K562 (cell line): ENCODE data around the gene PNMT. TPM values are rescaled to one million over a fixed set of nuclear protein-coding genes. Genes with fewer than 3 reads are reported as not detected.

Experiments used
- ARID2 ChIP-seq: fragments of 450-650 bp; IDR thresholded peaks from 2 replicates; pipeline ENCODE4 v1.6.1; 2017; ENCODE audit warnings: antibody characterized with exemption, mild to moderate bottlenecking
- ASH1L ChIP-seq: fragments of 450-650 bp; IDR thresholded peaks from 2 replicates; pipeline ENCODE4 v1.6.1; 2018; ENCODE audit warnings: borderline replicate concordance, mild to moderate bottlenecking, low read depth; ENCODE audit not compliant: partially characterized antibody
- CAMTA2 ChIP-seq: fragments of 250-450 bp; sonication (Bioruptor Pico); conservative IDR thresholded peaks from 2 replicates; pipeline ENCODE4 v1.5.1; 2022
- CSDE1 ChIP-seq, 2 experiments: fragments of 450-650 bp; IDR thresholded peaks; 2 replicates each; pipeline ENCODE4 v1.6.1; 2016; ENCODE audit warnings: mild to moderate bottlenecking in 1 of 2
- DPF2 ChIP-seq: fragments of 450-650 bp; IDR thresholded peaks from 2 replicates; pipeline ENCODE4 v1.6.1; 2016
- ERF ChIP-seq: fragments of 450-650 bp; formaldehyde crosslinking; IDR thresholded peaks from 2 replicates; pipeline ENCODE4 v1.4.0; 2020; ENCODE audit warnings: mild to moderate bottlenecking, mixed read lengths
- ETV5 ChIP-seq: sonication (generic); formaldehyde crosslinking; IDR thresholded peaks from 2 replicates; pipeline ENCODE4 v1.4.0; 2020; ENCODE audit warnings: low read depth, mild to moderate bottlenecking, missing genetic modification reagents
- FOXP1 ChIP-seq: sonication (generic); formaldehyde crosslinking; IDR thresholded peaks from 2 replicates; pipeline ENCODE4 v1.8.0; 2022; ENCODE audit warnings: mild to moderate bottlenecking, missing genetic modification reagents
- KAT2B ChIP-seq: IDR thresholded peaks from one replicate; pipeline ENCODE4 v1.6.1; 2012; ENCODE audit warnings: low read depth, mild to moderate bottlenecking, control low read depth, inconsistent platforms, low read length, moderate library complexity
- MCM5 ChIP-seq: fragments of 450-650 bp; IDR thresholded peaks from 2 replicates; pipeline ENCODE4 v1.6.1; 2016; ENCODE audit warnings: low read depth
- MEF2D ChIP-seq: conservative IDR thresholded peaks from 2 replicates; pipeline ENCODE4 v1.6.1; 2016; ENCODE audit warnings: low read depth, missing genetic modification characterization, missing compliant biosample characterization
- SMAD3 ChIP-seq: fragments of 450-650 bp; formaldehyde crosslinking; conservative IDR thresholded peaks from 2 replicates; pipeline ENCODE4 v1.4.0; 2020; ENCODE audit warnings: mild to moderate bottlenecking
- TRIM28 ChIP-seq: fragments of 450-650 bp; IDR thresholded peaks from 2 replicates; pipeline ENCODE4 v1.6.1; 2017
- ZBTB7A ChIP-seq: IDR thresholded peaks from 2 replicates; pipeline ENCODE4 v1.6.1; 2011; ENCODE audit warnings: low read depth, mild to moderate bottlenecking, low read length, moderate library complexity, borderline replicate concordance; ENCODE audit not compliant: control insufficient read depth
- ZEB2 ChIP-seq: fragments of 450-650 bp; IDR thresholded peaks from 2 replicates; pipeline ENCODE4 v1.6.1; 2016
- ZNF12 ChIP-seq: sonication (generic); formaldehyde crosslinking; IDR thresholded peaks from 2 replicates; pipeline ENCODE4 v1.4.0; 2020; ENCODE audit warnings: mild to moderate bottlenecking, missing genetic modification reagents
- ZNF584 ChIP-seq: fragments of 200-800 bp; sonication (Bioruptor generic); IDR thresholded peaks from 2 replicates; pipeline ENCODE4 v1.6.1; 2016; ENCODE audit warnings: low read depth, mild to moderate bottlenecking, missing genetic modification characterization, missing compliant biosample characterization
- polyA plus RNA-seq, 8 experiments: library from polyadenylated mRNA; depleted of rRNA in 4 of 8; stranded (reverse) in 5 of 8; unstranded in 3 of 8; fragments of >200 nt; fragmentation: Nextera tagmentation in 2 of 8; fragmentation: Illumina TruSeq in 1 of 8; extraction: Ambion mirVana in 2 of 8; extraction: Trizol in 1 of 8; gene quantifications; 2 replicates each; pipeline versions ENCODE4 v1.2.1 to v1.2.3, GENCODE V29; 2011 to 2014; ENCODE audit warnings: inconsistent platforms in 1 of 8, missing spikeins in 1 of 8
- total RNA-seq, 7 experiments: library from RNA; depleted of rRNA in 6 of 7; stranded (reverse); fragments of >200 nt in 6 of 7; fragmentation: Illumina TruSeq in 2 of 7; extraction: Trizol in 2 of 7; gene quantifications; 2 replicates each; pipeline versions ENCODE4 v1.2.1 to v1.2.3, GENCODE V29; 2011 to 2021; ENCODE audit warnings: low replicate concordance in 1 of 7
- TF ChIP-seq, protein P1 (sequence below): sonication (generic); formaldehyde crosslinking; IDR thresholded peaks from 2 replicates; pipeline ENCODE4 v1.8.1; 2023; ENCODE audit warnings: mild to moderate bottlenecking, missing genetic modification reagents
- TF ChIP-seq, protein P2 (sequence below): fragments of 450-650 bp; formaldehyde crosslinking; IDR thresholded peaks from 2 replicates; pipeline ENCODE4 v1.4.0; 2020; ENCODE audit warnings: mild to moderate bottlenecking, moderate library complexity
- TF ChIP-seq, protein P3 (sequence below), 2 experiments: fragments of 450-650 bp in 1 of 2; sonication (generic) in 1 of 2; formaldehyde crosslinking in 1 of 2; IDR thresholded peaks in 1 of 2; conservative IDR thresholded peaks in 1 of 2; 2 replicates each; pipeline versions ENCODE4 v1.6.1 to v1.8.1; 2016 to 2023; ENCODE audit warnings: mild to moderate bottlenecking in 2 of 2, moderate library complexity in 2 of 2, inconsistent platforms in 1 of 2, missing genetic modification reagents in 1 of 2
- TF ChIP-seq, protein P4 (sequence below), 2 experiments: fragments of 450-650 bp in 1 of 2; sonication (generic) in 1 of 2; formaldehyde crosslinking; conservative IDR thresholded peaks; 2 replicates each; pipeline versions ENCODE4 v1.4.0 to v1.8.1; 2020 to 2022; ENCODE audit warnings: mild to moderate bottlenecking in 1 of 2, missing genetic modification reagents in 1 of 2

PNMT gene
- total and polyA plus RNA-seq, 9 of the 15 experiments (the other 6 are each of a cell fraction or from before 2014, with no cell fraction given) = 0.55 to 18.1 (median 5.8) TPM

DNA sequence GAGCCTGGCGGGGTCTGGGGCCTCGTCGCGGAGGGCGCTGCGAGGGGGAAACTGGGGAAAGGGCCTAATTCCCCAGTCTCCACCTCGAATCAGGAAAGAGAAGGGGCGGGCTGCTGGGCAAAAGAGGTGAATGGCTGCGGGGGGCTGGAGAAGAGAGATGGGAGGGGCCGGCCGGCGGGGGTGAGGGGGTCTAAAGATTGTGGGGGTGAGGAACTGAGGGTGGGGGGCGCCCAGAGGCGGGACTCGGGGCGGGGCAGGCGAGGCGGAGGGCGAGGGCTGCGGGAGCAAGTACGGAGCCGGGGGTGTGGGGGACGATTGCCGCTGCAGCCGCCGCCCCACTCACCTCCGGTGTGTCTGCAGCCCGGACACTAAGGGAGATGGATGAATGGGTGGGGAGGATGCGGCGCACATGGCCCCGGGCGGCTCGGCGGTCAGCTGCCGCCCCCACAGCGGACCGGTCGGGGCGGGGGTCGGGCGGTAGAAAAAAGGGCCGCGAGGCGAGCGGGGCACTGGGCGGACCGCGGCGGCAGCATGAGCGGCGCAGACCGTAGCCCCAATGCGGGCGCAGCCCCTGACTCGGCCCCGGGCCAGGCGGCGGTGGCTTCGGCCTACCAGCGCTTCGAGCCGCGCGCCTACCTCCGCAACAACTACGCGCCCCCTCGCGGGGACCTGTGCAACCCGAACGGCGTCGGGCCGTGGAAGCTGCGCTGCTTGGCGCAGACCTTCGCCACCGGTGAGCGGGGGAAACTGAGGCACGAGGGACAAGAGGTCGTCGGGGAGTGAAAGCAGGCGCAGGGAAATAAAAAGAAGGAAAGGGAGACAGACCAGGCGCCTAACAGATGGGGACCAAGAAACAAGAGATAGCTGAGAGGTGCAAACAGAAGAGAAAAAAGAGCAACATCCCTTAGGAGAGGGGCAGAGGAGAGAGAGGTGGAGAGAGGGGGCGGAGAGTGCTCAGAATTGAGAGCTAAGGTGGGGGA is at the start of gene PNMT (continued):
- TF ChIP-seq FOXP1 (CRISPR knock-in tag) (peak; percentile 42; the same call in 1 of the 2 replicates), ZEB2 (no peak; the same call in 1 of the 2 replicates), TRIM28 (no peak), MCM5 (no peak), CSDE1 (IDR thresholded peaks at IDR 0.05) (no peak), ETV5 (peak; percentile 70; the same call in 1 of the 2 replicates), MEF2D (tag) (no peak), CAMTA2 (no peak), ZNF12 (CRISPR knock-in tag) (0 out of 2 replicates have a peak, but pooled peaks have one; percentile 68), ASH1L (no peak), SMAD3 (CRISPR knock-in tag) (no peak), DPF2 (peak; percentile 51; the same call in 1 of the 2 replicates), ARID2 (peak; percentile 64), ZNF584 (CRISPR knock-in tag) (0 out of 2 replicates have a peak, but pooled peaks have one; percentile 27), ERF (CRISPR knock-in tag) (peak; percentile 45; the same call in 1 of the 2 replicates), ZBTB7A (peak; percentile 85), KAT2B (no peak)
- TF ChIP-seq, protein P1, sequence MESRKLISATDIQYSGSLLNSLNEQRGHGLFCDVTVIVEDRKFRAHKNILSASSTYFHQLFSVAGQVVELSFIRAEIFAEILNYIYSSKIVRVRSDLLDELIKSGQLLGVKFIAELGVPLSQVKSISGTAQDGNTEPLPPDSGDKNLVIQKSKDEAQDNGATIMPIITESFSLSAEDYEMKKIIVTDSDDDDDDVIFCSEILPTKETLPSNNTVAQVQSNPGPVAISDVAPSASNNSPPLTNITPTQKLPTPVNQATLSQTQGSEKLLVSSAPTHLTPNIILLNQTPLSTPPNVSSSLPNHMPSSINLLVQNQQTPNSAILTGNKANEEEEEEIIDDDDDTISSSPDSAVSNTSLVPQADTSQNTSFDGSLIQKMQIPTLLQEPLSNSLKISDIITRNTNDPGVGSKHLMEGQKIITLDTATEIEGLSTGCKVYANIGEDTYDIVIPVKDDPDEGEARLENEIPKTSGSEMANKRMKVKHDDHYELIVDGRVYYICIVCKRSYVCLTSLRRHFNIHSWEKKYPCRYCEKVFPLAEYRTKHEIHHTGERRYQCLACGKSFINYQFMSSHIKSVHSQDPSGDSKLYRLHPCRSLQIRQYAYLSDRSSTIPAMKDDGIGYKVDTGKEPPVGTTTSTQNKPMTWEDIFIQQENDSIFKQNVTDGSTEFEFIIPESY (CRISPR knock-in tag) = no peak
- TF ChIP-seq, protein P2, sequence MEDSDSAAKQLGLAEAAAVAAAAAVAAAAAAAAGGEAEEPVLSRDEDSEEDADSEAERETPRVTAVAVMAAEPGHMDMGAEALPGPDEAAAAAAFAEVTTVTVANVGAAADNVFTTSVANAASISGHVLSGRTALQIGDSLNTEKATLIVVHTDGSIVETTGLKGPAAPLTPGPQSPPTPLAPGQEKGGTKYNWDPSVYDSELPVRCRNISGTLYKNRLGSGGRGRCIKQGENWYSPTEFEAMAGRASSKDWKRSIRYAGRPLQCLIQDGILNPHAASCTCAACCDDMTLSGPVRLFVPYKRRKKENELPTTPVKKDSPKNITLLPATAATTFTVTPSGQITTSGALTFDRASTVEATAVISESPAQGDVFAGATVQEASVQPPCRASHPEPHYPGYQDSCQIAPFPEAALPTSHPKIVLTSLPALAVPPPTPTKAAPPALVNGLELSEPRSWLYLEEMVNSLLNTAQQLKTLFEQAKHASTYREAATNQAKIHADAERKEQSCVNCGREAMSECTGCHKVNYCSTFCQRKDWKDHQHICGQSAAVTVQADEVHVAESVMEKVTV (CRISPR knock-in tag) = 0 out of 2 replicates have a peak, but pooled peaks have one; percentile 6
- TF ChIP-seq, protein P3, sequence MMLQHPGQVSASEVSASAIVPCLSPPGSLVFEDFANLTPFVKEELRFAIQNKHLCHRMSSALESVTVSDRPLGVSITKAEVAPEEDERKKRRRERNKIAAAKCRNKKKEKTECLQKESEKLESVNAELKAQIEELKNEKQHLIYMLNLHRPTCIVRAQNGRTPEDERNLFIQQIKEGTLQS (IDR thresholded peaks at IDR 0.05) = no peak
- TF ChIP-seq, protein P3 (CRISPR knock-in tag; conservative IDR thresholded peaks at IDR 0.05) = no peak
- TF ChIP-seq, protein P4, sequence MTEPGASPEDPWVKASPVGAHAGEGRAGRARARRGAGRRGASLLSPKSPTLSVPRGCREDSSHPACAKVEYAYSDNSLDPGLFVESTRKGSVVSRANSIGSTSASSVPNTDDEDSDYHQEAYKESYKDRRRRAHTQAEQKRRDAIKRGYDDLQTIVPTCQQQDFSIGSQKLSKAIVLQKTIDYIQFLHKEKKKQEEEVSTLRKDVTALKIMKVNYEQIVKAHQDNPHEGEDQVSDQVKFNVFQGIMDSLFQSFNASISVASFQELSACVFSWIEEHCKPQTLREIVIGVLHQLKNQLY (CRISPR knock-in tag; conservative IDR thresholded peaks at IDR 0.05) = no peak
